ENCODE data around the gene TFCP2. TPM values are rescaled to one million over a fixed set of nuclear protein-coding genes. Genes with fewer than 3 reads are reported as not detected.
"Not testable (repeated sequence)": the region's sequence is repeated elsewhere in the genome, so short reads cannot be mapped to it uniquely, and the experiment has no call there.

The TFCP2 gene
- total RNA-seq, 1 donor from 2014 or later: 3.0 TPM

- TF ChIP-seq CTCF (IDR thresholded peaks at IDR 0.05): no peak
- no peaks in the 10 kb centered on the region for H3K27me3 ChIP-seq
- H3K4me1 ChIP-seq: peaks cover 5 to 25% of the 10 kb centered on the region in 2 donors
- H3K27ac ChIP-seq: no peak overlapping the region
- intact Hi-C loops (cut with DNase I): no loop called here
- no peak overlapping the region for H3K4me3 ChIP-seq
- H3K9me3 ChIP-seq: no peaks in the 10 kb centered on the region
- H3K36me3 ChIP-seq: no peaks in the 10 kb centered on the region
- DNase-seq (ENCODE audit: low spot score in 2 of 2): no peak
These were observed 92.8 kb downstream of the TFCP2 start for GRCh38 chr12:51080136-51080535.

GRCh38 chr12:51078866-51079265 is 94.1 kb downstream of the TFCP2 start:
- H3K4me1 ChIP-seq: peaks cover 5 to 25% of the 10 kb centered on the region in 2 donors
- H3K27me3 ChIP-seq: not testable (repeated sequence)

GRCh38 chr12:51078346-51078745 is 94.6 kb downstream of the TFCP2 start:
- H3K4me1 ChIP-seq: peaks cover 5 to 25% of the 10 kb centered on the region in 2 donors
- H3K4me3 ChIP-seq; DNase-seq (ENCODE audit: low spot score in 2 of 2): not testable (repeated sequence)

More at GRCh38 chr12:51078866-51079265, 94.1 kb downstream of the TFCP2 start:
- H3K9me3 ChIP-seq; H3K36me3 ChIP-seq; H3K27ac ChIP-seq; intact Hi-C loops (cut with DNase I); H3K4me3 ChIP-seq: not testable (repeated sequence)
- peak in 1 of 2 donors; percentile 30 for DNase-seq (ENCODE audit: low spot score in 2 of 2)

GRCh38 chr12:51077930-51078329 is 95.0 kb downstream of the TFCP2 start:
- Histone ChIP-seq H3K36me3 (peaks cover 5 to 14% of the 10 kb centered on the region in 2 donors), H3K27ac (peak overlapping the region in 1 of 2 donors; percentile 42), H3K4me3 (no peak overlapping the region), H3K4me1 (peaks cover under 1 to 25% of the 10 kb centered on the region in 2 donors), H3K27me3 (no peaks in the 10 kb centered on the region), H3K9me3 (no peaks in the 10 kb centered on the region)
- TF ChIP-seq CTCF (IDR thresholded peaks at IDR 0.05): no peak
- intact Hi-C loops (cut with DNase I): no loop called here
- peak in 1 of 2 donors; percentile 15 for DNase-seq (ENCODE audit: low spot score in 2 of 2)

More at GRCh38 chr12:51078346-51078745, 94.6 kb downstream of the TFCP2 start:
- H3K27ac ChIP-seq; H3K36me3 ChIP-seq; intact Hi-C loops (cut with DNase I); H3K27me3 ChIP-seq; H3K9me3 ChIP-seq: not testable (repeated sequence)

- Histone ChIP-seq H3K36me3 (peaks cover 19 to 27% of the 10 kb centered on the region in 2 donors), H3K4me3 (no peak overlapping the region), H3K4me1 (peaks cover 0 to 16% of the 10 kb centered on the region in 2 donors), H3K9me3 (no peaks in the 10 kb centered on the region), H3K27me3 (no peaks in the 10 kb centered on the region), H3K27ac (no peak overlapping the region)
- intact Hi-C loops (cut with DNase I): no loop called here
- DNase-seq (ENCODE audit: low spot score in 2 of 2): peak in 1 of 2 donors; percentile 7
- no peak for TF ChIP-seq CTCF (IDR thresholded peaks at IDR 0.05)
These were observed 96.6 kb downstream of the TFCP2 start for GRCh38 chr12:51076236-51076930.

GRCh38 chr12:51075390-51075789 is 97.5 kb downstream of the TFCP2 start:
- Histone ChIP-seq H3K27me3 (no peaks in the 10 kb centered on the region), H3K4me1 (peaks cover 0 to 11% of the 10 kb centered on the region in 2 donors), H3K9me3 (no peaks in the 10 kb centered on the region), H3K36me3 (peaks cover 24 to 37% of the 10 kb centered on the region in 2 donors), H3K4me3 (no peak overlapping the region), H3K27ac (no peak overlapping the region)
- DNase-seq (ENCODE audit: low spot score in 2 of 2): no peak
- TF ChIP-seq CTCF (IDR thresholded peaks at IDR 0.05): no peak
- intact Hi-C loops (cut with DNase I): no loop called here
